NCI-H1417 treated with DMSO at 0.1 percent for 48 hours (cell line): ENCODE results near the gene EIF4B.
A peak's percentile ranks its signal among the peaks of the same experiment; 100 is the strongest.

Source experiments
- DNase-seq: peaks from one replicate; lab custom pipeline; 2025; lab: John Stamatoyannopoulos, UW

EIF4B gene

GRCh38 chr12:53057816-53058500, 51.7 kb downstream of the EIF4B start:
- DNase-seq = no peak

GRCh38 chr12:53058674-53059433, 52.6 kb downstream of the EIF4B start:
- DNase-seq = no peak

GRCh38 chr12:53059434-53060063, 53.3 kb downstream of the EIF4B start:
- DNase-seq = no peak

- DNase-seq = no peak
These were observed 53.9 kb downstream of the EIF4B start for GRCh38 chr12:53060064-53060720.

GRCh38 chr12:53060721-53061276, 54.5 kb downstream of the EIF4B start:
- no peak for DNase-seq

GRCh38 chr12:53061404-53062010, 55.3 kb downstream of the EIF4B start:
- DNase-seq = peak; percentile 53

GRCh38 chr12:53062011-53062961, 56.0 kb downstream of the EIF4B start:
- DNase-seq = no peak

- DNase-seq = no peak
These were observed 56.9 kb downstream of the EIF4B start for GRCh38 chr12:53062977-53063707.

- no peak for DNase-seq
These were observed 57.7 kb downstream of the EIF4B start for GRCh38 chr12:53063708-53064612.

GRCh38 chr12:53064613-53065436, 58.6 kb downstream of the EIF4B start:
- DNase-seq = no peak

- no peak for DNase-seq
These were observed 59.2 kb downstream of the EIF4B start for GRCh38 chr12:53065470-53065869.

GRCh38 chr12:53065975-53066931, 60.0 kb downstream of the EIF4B start:
- peak; percentile 20 for DNase-seq

GRCh38 chr12:53067074-53067992, 61.1 kb downstream of the EIF4B start:
- no peak for DNase-seq

GRCh38 chr12:53067993-53068770, 61.9 kb downstream of the EIF4B start:
- DNase-seq = no peak
